22Rv1 (cell line): Measurements from ENCODE around the gene RAB35.

Source experiments
- CTCF ChIP-seq: fragments of 450-650 bp; IDR thresholded peaks from 2 replicates; pipeline ENCODE4 v1.5.1; 2017; ENCODE audit warnings: mild to moderate bottlenecking
- ZFX ChIP-seq: fragments of 450-650 bp; IDR thresholded peaks from 2 replicates; pipeline ENCODE4 v1.6.1; 2017; ENCODE audit warnings: antibody characterized with exemption, borderline replicate concordance

GRCh38 chr12:120140603-120141002 is 24.1 kb upstream of the RAB35 start:
- no peak for TF ChIP-seq CTCF
- TF ChIP-seq ZFX, result no peak
